HG02623 (cell line): ENCODE results near the gene RUFY2.

ENCODE experiments used
- ATAC-seq: cut with Tn5 transposase; IDR thresholded peaks from one replicate; pipeline ENCODE4 v1.9.1; 2021; ENCODE audit warnings: moderate library complexity; ENCODE audit not compliant: unreplicated experiment

Gene RUFY2

DNA sequence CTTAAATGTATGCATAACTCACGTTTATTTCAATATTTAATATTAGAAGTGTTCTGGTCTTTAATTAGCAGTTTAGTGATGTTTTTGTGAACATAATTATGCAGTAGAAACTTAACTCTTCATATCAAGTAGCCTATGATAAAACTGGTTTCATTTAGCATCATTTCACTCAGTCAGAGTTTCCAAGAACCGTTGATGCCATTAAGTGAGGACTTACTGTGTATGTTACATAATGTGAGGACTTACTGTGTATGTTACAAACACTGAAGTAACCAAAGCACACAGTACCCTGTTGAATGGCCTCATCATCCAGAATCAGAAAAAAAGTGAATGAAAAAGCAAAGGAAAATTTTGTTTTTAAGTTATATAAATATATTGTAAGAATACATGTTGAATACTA, 41.5 kb downstream of the RUFY2 start:
- ATAC-seq = no peak

DNA sequence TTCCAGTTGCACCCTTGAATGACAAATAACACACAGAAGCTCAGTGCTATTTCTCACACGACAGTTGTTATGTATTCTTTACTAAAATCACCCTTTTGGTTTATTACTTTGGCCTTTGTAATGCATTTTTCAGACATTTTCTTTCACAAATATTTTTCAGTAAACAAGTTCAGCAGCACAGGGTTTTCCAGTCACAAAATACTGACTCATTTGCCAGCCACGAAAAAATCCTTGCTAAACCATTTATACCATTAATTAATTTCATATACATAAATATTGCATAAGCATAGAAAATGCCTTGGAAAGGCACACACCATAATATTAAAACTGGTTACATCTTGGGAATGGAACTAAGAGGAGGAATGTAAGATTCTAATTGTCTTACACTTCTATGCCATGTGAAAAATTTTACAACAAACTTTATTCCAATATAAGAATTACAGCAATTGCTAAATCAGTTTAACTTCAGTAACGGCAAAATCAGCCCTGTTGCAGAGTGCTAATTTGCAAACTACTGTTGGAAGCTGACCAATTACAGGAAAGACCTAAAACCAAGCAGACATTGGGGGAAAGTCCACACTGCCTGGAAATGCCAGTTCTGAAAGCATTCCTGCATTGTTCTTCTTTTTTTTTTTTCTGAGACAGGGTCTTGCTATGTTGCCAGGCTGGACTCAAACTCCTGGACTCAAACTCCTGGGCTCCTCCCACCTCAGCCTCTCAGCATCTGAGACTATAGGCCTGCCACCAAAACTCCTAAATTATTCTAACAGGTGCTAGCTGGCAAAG, 42.8 kb downstream of the RUFY2 start:
- ATAC-seq = no peak

DNA sequence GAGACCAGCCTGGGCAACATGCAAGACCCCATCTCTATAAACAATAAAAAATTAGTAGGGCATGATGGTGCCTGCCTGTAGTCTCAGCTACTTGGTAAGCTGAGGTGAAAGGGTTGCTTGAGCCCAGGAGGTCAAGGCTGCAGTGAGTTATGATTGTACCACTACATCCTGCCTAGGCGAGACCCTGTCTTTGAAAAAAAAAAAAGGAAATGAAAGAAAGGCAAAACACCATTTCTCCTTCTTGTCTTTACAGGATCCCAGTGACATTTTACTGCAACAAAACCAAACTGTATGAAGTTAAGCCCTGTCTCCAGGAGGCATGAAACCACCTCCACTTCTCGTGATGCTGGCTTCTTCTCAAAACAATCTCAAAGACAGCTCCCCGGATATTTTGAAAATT, 44.5 kb downstream of the RUFY2 start:
- ATAC-seq = no peak

DNA sequence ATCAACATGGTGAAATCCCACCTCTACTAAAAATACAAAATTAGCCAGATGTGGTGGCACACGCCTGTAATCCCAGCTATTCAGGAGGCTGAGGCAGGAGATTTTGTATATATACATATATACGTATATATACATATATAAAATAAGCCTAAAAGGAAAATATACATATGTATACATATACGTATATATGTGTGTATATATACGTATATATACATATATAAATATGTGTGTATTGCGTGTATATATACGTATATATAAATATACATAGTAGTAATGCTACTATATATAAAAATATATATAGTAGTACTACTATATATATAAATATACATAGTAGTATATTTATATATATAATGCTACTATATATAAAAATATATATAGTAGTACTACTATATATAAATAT, 47.9 kb downstream of the RUFY2 start:
- ATAC-seq = no peak

DNA sequence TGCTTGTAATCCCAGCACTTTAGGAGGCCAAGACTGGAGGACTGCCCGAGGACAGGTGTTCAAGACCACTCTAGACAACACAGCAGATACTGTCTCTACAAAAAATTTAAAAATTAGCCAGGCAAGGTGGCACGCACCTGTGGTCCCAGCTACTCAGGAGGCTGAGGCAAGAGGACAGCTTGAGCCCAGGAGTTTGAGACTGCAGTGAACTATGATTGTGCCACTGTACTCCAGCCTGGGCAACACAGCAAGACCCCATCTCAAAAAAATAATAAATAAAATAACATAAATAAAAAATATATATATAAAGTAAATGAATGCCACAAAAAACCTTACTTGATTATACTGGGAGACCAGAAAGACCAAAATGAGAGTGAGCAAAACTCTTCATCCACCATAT, 53.5 kb downstream of the RUFY2 start:
- no peak for ATAC-seq

DNA sequence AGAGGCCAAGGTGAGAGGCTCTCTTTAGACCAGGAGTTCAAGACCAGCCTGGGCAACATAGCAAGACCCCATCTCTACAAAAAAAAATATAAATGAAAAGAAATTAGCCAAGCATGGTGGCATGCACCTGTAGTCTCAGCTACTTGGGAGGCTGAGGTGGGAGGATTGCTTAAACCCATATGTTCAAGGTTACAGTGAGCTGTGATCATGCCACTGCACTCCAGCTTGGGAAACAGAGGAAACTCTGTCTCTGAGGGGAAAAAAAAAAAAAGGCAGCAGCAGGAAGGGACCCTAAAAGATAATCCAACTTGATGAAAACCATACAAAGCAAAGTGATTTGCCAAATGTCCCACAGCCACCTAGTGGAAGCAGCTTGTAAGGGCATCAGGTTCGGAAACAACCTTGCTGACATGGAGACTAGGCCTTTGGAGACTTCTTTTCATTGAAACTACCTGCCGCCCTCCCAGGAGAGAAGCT, 58.8 kb downstream of the RUFY2 start:
- no peak for ATAC-seq

DNA sequence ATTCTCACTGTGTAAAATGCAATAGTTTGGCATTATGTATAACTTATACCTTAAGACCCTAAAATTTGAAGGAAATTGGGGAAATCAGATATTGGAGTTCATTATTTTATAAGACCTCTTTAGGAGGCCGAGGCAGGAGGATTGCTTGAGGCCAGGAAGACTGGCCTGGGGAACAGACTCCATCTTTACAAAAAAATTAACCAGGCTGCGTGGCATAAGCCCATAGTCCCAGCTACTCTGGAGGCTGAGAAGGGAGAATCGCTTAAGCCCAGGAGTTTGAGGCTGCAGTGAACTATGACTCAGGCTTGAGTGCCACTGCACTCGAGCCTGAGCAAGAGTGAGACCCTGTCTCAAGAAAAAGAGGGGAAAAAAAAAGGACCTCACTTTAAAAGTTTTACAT, 60.3 kb downstream of the RUFY2 start:
- ATAC-seq = no peak

DNA sequence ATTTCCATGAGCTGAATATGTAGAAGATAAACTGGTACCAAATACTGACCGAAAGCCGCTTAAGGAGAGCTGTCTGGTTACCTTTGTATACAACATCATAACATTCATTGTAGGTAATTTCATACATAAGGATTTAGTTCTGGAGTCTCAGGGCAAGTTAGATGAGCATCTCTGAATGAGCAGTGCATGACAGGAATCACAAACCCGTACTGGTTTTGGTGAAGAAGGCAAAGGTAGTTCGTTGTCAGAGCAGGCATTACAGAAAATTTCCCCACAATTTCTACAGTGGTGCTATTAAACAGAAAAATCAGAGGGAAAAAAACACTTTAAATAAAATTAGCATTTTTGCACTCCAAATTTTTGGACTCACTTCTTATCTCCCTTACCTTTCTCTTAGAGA, 61.5 kb downstream of the RUFY2 start:
- no peak for ATAC-seq

DNA sequence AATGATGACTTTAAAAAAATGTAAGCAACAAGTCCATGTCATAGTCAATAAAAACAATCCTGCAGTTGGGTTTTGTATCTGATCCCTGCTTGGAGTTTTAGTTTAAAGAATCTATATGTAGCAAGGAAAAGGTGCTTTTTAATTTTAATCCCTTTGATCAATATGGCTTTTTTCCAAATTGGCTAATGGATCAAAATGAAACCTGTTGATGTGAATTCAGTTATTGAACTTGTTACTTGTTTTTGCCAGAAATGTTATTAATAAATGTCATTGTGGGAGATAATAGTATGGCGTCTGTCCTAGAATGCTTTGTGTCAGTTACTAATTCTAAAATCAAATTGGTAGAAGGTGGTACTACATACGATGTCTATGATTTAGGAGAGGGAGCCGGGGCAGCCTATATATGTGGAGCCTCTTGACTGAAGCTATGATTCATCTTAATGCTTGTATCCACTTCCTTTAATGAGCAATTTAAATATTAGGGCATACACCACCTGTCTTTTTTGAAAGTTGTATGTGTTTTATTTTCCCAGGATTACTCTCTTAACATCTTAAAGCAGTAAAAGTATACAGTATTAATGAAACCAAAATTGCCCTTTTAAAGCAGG, 64.1 kb downstream of the RUFY2 start:
- ATAC-seq = no peak

DNA sequence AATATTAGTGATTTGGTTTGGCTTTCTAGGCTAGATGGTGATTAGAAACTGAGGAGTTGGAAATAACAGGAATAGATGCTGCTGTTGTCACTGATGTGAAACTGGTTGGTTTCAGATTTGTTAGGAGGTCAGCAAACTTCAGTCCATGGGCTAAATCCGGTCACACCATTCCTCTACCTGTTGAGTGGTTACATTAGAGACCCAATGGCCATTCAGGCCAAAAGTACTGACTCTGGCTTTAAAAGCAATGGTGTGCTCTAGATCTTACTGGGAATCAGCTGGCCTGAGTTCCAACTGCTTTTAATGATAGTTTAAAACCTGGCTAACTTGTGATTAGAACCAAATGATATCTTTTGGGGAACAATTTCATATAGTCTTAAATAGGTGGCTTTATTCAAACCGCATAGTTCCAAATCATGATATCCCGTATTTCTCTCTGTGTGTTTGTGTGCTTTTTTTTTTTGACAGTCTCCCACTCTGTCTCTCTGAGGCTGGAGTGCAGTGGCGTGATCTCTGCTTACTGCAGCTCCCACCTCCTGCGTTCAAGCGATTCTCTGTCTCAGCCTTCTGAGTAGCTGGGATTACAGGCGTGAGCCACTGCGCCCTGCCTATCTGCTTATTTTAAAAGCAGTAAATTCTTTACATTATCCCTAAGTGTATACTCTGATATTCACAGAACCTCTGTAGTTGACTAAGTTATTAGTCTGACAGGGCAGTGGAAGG, 66.6 kb downstream of the RUFY2 start:
- ATAC-seq = no peak

DNA sequence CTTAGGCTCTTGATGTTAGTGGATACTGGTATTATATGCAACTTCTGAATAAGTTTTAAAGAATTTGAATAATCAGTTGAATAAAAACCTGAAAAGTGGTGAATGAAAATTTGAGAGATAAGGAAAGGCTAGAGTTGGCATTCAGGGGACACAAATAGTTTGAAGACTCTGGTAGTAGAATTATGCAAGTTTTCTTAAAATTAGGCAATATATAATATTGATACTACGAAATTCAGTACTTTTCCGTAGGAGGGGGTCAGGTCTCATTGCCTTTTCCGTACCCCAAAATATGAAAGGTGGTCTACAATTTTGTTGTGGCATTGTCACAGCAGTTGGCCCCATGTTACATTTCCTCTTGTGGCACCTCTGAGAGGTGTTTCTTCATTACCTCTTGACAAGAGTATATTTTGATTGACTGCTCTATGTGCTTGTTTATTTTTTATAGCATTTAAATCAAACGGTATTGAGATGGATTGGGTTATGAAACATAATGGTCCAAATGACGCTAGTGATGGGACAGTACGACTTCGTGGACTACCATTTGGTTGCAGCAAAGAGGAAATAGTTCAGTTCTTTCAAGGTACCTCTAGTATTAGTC, 70.2 kb downstream of the RUFY2 start:
- no peak for ATAC-seq

DNA sequence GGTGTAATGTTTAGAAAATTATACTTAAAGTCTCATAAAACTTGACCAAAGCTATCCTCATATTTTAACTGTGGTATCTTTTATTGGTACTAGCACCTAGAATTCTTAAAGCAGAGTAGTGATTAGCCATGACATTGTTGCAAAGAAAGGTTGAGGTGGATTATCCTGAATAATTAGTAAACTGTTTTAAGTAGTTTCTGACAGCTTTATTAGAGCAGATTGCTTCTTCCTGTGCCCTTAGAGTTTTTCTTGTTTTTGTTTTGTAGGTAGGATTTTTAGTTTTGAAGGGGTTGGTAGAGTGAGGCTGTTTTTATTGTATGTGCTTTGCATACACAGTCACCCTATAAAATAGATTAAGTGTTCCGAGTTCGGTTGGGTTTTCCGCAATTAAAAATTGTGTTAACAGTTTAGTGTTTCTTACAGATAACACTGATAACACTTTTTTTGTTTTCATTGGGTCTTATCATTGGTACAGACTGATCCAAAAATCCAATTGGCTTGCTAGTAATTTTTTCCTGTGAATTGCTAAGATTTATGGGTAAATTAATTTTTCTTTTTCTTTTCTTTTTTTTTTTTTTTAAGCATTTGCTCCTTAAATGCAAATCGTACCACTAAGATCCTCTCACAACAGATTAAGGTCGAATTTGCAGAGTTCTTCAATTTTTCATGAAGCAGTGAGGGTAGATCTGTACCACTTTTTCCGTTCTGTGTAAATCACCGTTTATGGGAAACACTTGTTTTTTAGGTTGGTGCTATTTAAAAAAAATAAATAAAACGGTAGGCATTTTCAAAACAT, 72.2 kb downstream of the RUFY2 start:
- ATAC-seq = no peak

DNA sequence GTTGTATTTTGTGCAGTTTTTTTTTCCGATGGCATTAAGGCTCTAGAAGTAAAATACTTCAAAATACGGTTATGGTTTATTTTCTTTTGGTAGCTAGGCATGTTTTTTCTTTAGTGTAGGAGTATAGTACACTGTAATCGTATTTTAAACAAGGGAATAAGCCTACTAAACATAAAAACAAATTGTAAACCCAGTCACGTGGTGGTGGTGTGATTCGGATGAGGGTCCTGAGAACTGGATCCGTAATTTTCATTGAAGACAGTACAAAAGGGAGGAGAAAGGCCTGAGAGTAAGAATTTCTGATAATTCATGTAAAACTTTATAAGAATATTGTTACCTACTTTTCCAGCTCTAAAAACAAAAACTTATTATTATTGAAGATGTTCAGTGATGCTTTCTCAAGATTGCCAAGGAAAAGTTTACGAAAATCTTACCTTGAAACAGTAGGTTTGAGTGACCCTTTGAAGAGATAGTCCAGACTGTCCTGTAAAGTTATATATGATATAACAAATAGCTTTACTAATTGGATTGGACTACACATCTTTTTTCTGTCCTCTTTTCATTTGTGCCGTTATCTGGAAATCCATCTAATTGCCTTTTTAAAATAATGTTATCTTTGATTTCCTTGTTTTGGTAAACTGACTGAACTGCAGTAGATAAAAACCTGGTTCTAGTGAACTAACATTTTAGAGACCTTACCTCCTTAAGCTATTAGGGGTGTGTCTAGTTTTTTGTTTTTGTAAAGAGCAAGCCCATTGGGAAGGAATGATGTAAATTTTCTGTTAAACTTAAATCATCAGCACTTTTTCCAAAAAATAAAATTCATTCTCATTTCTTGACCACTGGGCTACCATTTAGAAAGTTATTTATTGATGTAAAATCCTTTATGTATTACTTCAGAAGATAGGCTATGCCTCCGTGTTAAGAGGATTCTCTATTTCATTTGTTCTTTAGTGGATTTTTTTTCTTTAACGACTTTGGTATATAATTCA, 73.3 kb downstream of the RUFY2 start:
- no peak for ATAC-seq

DNA sequence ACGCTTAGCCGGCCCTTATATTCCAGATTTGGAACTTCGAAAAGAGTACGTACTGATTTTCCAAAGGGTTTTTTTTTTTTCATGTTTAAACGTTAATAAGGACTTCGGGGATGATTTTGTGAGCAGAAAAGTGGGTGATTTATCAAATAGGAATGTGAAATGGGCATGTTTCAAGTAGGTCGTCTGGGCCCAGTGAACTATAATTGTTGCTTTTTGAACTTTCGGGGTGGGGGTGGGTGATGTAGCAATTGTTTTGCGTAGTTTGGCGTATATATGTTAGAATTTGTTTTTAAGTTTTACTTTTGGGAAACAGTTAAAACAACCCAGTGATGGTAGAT, 74.0 kb downstream of the RUFY2 start:
- ATAC-seq = no peak

DNA sequence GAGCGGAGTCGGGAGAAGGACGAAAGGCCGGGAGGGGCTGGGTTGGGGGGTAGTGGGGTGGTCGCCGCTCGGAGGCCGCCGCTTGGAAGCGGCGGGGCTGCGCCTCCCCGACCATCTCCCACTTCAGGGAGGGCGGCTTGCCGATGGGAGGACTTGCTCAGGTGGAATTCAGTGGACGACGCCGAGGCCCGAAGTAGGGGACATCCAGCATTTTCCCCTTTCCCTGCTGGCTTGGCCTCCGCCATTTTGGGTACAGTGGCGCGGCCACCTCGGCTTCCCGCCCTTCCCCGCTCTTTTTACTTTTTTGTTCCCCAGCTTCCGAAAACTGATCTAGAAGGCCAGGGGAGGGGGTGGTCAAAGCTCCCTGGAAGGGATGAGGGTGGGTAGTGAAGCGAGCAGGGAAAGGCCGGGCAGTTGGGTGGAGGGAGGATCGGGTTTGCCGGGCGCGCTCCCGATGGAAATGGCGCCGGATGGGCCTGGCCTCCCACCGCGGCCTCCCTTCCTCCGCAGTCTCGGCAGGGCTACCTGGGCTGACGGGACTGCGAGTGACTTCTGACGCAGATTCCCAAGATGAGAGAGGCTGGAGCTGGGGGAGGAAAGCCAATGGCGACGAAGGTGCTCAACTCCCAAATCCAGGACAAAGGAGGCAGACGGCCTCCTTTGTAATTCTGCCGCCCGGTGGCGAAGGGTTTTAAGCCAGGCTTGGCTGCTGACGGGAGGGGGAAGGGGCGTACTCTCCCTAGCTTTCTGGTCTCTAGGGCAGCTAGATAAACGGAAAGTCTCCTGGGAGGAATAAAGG, 74.6 kb downstream of the RUFY2 start, which contains the start of gene PBLD:
Gene PBLD (minus strand): TSS at position 670 of the 799 bp plus-strand sequence. CDS start 26,084 bp downstream, outside the sequence.
- peak; percentile 10 for ATAC-seq

DNA sequence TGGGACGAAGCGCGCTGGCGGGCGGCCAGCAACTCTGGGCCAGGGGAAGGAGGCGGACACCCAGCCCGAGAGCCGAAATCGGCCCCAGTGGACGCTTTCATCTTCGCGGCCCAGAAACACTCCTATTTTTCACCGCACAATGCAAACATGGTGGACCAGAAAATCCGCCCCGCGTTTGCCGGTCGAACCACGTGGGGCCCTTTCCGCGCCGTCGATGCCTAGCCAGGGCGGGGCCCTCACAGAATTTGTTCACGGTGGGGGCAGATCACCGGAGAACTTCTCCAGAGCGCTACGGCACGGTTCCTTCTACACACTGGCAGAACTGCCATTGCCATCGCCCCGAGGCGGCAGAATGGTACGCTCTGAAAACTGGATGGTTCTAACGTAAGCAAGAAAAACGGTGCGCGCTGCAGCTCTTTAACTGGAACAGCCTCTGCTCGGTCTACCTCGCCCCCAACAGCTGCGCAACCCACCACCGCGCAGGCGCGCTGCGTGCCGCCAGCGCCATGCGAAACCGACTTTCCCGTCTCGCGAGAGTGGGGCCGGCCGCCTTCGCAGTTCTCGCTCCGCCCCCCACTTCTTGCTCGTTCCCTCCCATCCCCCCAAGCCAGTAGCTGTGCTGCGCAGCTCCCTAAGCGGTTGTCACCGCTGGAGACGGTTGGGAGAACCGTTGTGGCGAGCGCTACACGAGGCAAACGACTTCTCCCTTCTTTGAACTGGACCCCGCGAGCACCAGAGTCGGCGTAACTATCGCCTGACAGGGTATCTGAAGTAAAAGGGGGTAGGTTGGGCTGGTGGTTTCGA, 75.4 kb downstream of the RUFY2 start, which contains the start of gene HNRNPH3:
Gene HNRNPH3 (plus strand): TSS at position 610 of the 804 bp plus-strand sequence. CDS start 5,158 bp downstream, outside the sequence.
- ATAC-seq = peak; percentile 67

DNA sequence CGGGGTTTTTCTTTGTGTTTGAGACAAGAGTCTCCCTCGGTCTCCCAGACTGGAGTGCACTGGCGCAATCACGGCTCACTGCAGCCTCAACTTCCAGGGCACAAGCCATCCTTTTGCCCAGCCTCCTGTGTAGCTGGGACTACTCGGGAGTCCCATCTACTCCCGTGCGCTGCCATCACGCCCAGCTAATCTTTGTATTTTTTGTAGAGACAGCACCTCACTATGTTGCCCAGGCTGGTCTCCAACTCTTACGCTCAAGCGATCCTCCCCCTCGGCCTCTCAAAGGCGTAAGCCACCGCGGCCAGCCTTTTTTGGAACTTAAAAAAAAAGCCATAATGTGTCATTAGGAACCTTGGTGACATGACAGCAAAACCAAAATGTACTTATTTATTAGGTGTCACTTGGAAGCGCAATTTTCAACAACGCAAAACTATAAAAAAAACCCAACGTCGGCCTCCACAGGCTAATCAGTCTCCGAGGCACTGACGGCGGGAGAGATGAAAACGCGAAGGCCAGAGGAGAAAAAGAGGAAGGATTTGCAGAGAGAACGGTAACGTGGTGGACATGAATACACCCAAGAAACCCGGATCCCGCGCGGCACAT, 76.1 kb downstream of the RUFY2 start:
- no peak for ATAC-seq
